ENCODE data around the gene ARHGAP30.

DNA sequence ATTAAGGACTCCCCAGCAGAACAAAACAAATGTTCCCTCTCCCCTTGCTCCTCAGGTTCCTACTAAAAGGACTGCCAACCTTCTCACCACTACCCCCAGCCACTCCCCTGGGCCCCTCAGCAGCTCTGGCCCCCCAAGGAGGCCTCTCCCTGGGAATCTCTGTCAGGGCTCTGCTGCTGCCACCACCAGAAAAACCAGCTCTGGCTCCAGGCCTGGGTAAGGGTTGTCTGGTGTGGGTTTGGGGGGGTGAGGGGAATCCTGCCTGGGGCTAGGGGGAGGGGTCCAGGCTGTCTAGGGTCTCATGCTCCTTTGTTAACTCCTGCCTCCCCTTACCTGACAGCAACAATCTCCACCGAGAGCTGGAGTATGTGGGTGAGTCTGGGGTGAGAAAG lies 14.9 kb upstream of the ARHGAP30 start:
- TF ChIP-seq GATA2 (IDR thresholded peaks at IDR 0.05; ENCODE audit: low read depth, low read length) (no peak), GATA3 (IDR thresholded peaks at IDR 0.05; ENCODE audit: low read depth, low read length) (no peak)
